A549 (cell line): ENCODE data around the gene SINHCAF.

ENCODE experiments used
- CEBPB ChIP-seq, 2 experiments: fragments of >200 bp in 1 of 2; sonication (Bioruptor Twin) in 1 of 2; formaldehyde crosslinking in 1 of 2; IDR thresholded peaks; 2 replicates each; pipeline ENCODE4 v1.6.1; 2012 to 2016
- KDM1A ChIP-seq: fragments of 200-600 bp; sonication (generic); IDR thresholded peaks from 2 replicates; pipeline ENCODE4 v1.6.1; 2016; ENCODE audit warnings: low read depth, mild to moderate bottlenecking
- NR3C1 ChIP-seq: fragments of >200 bp; sonication (Bioruptor Twin); formaldehyde crosslinking; IDR thresholded peaks from 3 replicates; pipeline ENCODE4 v1.6.1; 2017
- RAD21 ChIP-seq, 2 experiments: fragments of >200 bp in 1 of 2; sonication (Bioruptor Twin) in 1 of 2; formaldehyde crosslinking in 1 of 2; IDR thresholded peaks in 1 of 2; conservative IDR thresholded peaks in 1 of 2; 2 replicates in 1 of 2; 3 replicates in 1 of 2; pipeline ENCODE4 v1.6.1; 2012 to 2018; ENCODE audit warnings: inconsistent platforms in 1 of 2
- TF ChIP-seq, protein P1 (sequence below): fragments of >200 bp; sonication (Bioruptor Twin); formaldehyde crosslinking; IDR thresholded peaks from 3 replicates; pipeline ENCODE4 v1.5.1; 2016
- TF ChIP-seq, protein P2 (sequence below): fragments of 200-600 bp; sonication (generic); IDR thresholded peaks from 2 replicates; pipeline ENCODE4 v1.6.1; 2016; ENCODE audit warnings: antibody characterized with exemption, mild to moderate bottlenecking, moderate library complexity

DNA sequence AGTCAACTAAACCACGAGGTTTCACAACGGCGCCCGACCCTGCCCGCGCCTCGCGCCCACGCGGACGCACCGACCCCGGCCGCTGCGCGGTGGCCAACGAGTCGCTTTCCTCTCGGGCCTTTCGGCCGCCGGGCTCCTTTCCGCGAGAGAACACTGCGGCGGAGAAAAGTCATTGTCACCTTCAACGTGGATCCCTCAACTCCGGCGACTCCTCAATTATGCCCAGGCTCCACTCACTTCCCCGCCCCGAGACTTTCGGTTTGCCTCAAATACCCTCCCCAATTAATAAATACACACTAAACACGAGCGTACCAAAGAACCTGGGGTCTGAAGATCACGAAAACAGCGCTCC, 450 bp downstream of the SINHCAF start:
- TF ChIP-seq, protein P1, sequence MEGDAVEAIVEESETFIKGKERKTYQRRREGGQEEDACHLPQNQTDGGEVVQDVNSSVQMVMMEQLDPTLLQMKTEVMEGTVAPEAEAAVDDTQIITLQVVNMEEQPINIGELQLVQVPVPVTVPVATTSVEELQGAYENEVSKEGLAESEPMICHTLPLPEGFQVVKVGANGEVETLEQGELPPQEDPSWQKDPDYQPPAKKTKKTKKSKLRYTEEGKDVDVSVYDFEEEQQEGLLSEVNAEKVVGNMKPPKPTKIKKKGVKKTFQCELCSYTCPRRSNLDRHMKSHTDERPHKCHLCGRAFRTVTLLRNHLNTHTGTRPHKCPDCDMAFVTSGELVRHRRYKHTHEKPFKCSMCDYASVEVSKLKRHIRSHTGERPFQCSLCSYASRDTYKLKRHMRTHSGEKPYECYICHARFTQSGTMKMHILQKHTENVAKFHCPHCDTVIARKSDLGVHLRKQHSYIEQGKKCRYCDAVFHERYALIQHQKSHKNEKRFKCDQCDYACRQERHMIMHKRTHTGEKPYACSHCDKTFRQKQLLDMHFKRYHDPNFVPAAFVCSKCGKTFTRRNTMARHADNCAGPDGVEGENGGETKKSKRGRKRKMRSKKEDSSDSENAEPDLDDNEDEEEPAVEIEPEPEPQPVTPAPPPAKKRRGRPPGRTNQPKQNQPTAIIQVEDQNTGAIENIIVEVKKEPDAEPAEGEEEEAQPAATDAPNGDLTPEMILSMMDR = no peak
- TF ChIP-seq RAD21 (conservative IDR thresholded peaks at IDR 0.05 in 1 of 2, IDR thresholded peaks at IDR 0.05 in 1 of 2) (no peak), KDM1A (no peak), NR3C1 (no peak), CEBPB (IDR thresholded peaks at IDR 0.05) (no peak)
- TF ChIP-seq, protein P2, sequence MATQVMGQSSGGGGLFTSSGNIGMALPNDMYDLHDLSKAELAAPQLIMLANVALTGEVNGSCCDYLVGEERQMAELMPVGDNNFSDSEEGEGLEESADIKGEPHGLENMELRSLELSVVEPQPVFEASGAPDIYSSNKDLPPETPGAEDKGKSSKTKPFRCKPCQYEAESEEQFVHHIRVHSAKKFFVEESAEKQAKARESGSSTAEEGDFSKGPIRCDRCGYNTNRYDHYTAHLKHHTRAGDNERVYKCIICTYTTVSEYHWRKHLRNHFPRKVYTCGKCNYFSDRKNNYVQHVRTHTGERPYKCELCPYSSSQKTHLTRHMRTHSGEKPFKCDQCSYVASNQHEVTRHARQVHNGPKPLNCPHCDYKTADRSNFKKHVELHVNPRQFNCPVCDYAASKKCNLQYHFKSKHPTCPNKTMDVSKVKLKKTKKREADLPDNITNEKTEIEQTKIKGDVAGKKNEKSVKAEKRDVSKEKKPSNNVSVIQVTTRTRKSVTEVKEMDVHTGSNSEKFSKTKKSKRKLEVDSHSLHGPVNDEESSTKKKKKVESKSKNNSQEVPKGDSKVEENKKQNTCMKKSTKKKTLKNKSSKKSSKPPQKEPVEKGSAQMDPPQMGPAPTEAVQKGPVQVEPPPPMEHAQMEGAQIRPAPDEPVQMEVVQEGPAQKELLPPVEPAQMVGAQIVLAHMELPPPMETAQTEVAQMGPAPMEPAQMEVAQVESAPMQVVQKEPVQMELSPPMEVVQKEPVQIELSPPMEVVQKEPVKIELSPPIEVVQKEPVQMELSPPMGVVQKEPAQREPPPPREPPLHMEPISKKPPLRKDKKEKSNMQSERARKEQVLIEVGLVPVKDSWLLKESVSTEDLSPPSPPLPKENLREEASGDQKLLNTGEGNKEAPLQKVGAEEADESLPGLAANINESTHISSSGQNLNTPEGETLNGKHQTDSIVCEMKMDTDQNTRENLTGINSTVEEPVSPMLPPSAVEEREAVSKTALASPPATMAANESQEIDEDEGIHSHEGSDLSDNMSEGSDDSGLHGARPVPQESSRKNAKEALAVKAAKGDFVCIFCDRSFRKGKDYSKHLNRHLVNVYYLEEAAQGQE = no peak
